Neuronal stem cell (in vitro differentiated cells): ENCODE data around the gene BCL2.

ENCODE experiments used
- DNase-seq: peaks from one replicate; pipeline ENCODE4 v3.0.0-alpha.2; 2013; ENCODE audit warnings: low spot score
- H2AFZ ChIP-seq: one replicate; pipeline ENCODE4 v1.6.1; 2013; ENCODE audit warnings: mild to moderate bottlenecking, low read length, inconsistent platforms
- H2AK5ac ChIP-seq: 2 replicates; pipeline ENCODE4 v1.6.1; 2013; ENCODE audit warnings: low read depth, mild to moderate bottlenecking, inconsistent platforms, low read length, moderate library complexity, mixed read lengths
- H2BK120ac ChIP-seq: 2 replicates; pipeline ENCODE4 v1.6.1; 2013; ENCODE audit warnings: low read depth, mild to moderate bottlenecking, inconsistent platforms, low read length, moderate library complexity, mixed read lengths
- H2BK12ac ChIP-seq: one replicate; pipeline ENCODE4 v1.6.1; 2013; ENCODE audit warnings: low read length, inconsistent platforms
- H2BK15ac ChIP-seq: 2 replicates; pipeline ENCODE4 v1.6.1; 2013; ENCODE audit warnings: mild to moderate bottlenecking, low read length, inconsistent platforms, mixed read lengths
- H2BK5ac ChIP-seq: one replicate; pipeline ENCODE4 v1.6.1; 2013; ENCODE audit warnings: inconsistent platforms, mild to moderate bottlenecking, low read length, moderate library complexity
- H3K14ac ChIP-seq: one replicate; pipeline ENCODE4 v1.6.1; 2013; ENCODE audit warnings: low read length, inconsistent platforms
- H3K18ac ChIP-seq: 2 replicates; pipeline ENCODE4 v1.6.1; 2013; ENCODE audit warnings: low read length, inconsistent platforms
- H3K23ac ChIP-seq: 2 replicates; pipeline ENCODE4 v1.6.1; 2013; ENCODE audit warnings: low read depth, mild to moderate bottlenecking, mixed read lengths, low read length, inconsistent platforms; ENCODE audit not compliant: poor library complexity
- H3K27ac ChIP-seq: replicated peaks from 3 replicates; pipeline ENCODE4 v1.5.1; 2013; ENCODE audit warnings: low read length, inconsistent platforms
- H3K27me3 ChIP-seq, 3 experiments: 2 replicates each; pipeline ENCODE4 v1.6.1; 2013; ENCODE audit warnings: low read length in 3 of 3, mild to moderate bottlenecking in 2 of 3, inconsistent platforms in 1 of 3, low read depth in 1 of 3, mixed read lengths in 1 of 3, moderate library complexity in 1 of 3; ENCODE audit not compliant: control insufficient read depth in 3 of 3, insufficient read depth in 3 of 3
- H3K36me3 ChIP-seq, 2 donors: replicated peaks in 1 of 2; 2 replicates each; pipeline ENCODE4 v1.6.1; 2013; ENCODE audit warnings: low read length in 2 of 2; ENCODE audit not compliant: control insufficient read depth in 2 of 2, insufficient read depth in 2 of 2
- H3K4ac ChIP-seq: 2 replicates; pipeline ENCODE4 v1.6.1; 2013; ENCODE audit warnings: inconsistent platforms, mild to moderate bottlenecking, low read length, moderate library complexity
- H3K4me1 ChIP-seq, 2 donors: 1 replicate in 1 of 2; 2 replicates in 1 of 2; pipeline ENCODE4 v1.6.1; 2013; ENCODE audit warnings: low read length in 2 of 2, low read depth in 1 of 2; ENCODE audit not compliant: control insufficient read depth in 2 of 2, insufficient read depth in 1 of 2
- H3K4me2 ChIP-seq: one replicate; pipeline ENCODE4 v1.6.1; 2013; ENCODE audit warnings: mild to moderate bottlenecking, low read length, inconsistent platforms; ENCODE audit not compliant: insufficient read depth, poor library complexity, severe bottlenecking
- H3K4me3 ChIP-seq, 2 donors: 2 replicates each; pipeline ENCODE4 v1.5.1; 2013; ENCODE audit warnings: low read length in 2 of 2, mild to moderate bottlenecking in 2 of 2, inconsistent platforms in 1 of 2, moderate library complexity in 1 of 2
- H3K79me1 ChIP-seq: one replicate; pipeline ENCODE4 v1.6.1; 2013; ENCODE audit warnings: low read depth, mild to moderate bottlenecking, inconsistent platforms, low read length, moderate library complexity
- H3K9ac ChIP-seq: one replicate; pipeline ENCODE4 v1.6.1; 2013; ENCODE audit warnings: mild to moderate bottlenecking, low read depth, low read length, inconsistent platforms; ENCODE audit not compliant: poor library complexity
- H3K9me3 ChIP-seq, 2 donors: replicated peaks in 1 of 2; 2 replicates each; pipeline versions ENCODE3 to v1.6.1; 2013; ENCODE audit warnings: low read length in 2 of 2, mild to moderate bottlenecking in 2 of 2, inconsistent platforms in 1 of 2, low read depth in 1 of 2, mixed read lengths in 1 of 2, moderate library complexity in 1 of 2; ENCODE audit not compliant: control insufficient read depth in 2 of 2, insufficient read depth in 1 of 2
- H4K8ac ChIP-seq: one replicate; pipeline ENCODE4 v1.6.1; 2013; ENCODE audit warnings: low read depth, mild to moderate bottlenecking, inconsistent platforms, low read length, moderate library complexity
- H4K91ac ChIP-seq: one replicate; pipeline ENCODE4 v1.6.1; 2013; ENCODE audit warnings: low read length, low read depth, mild to moderate bottlenecking, inconsistent platforms; ENCODE audit not compliant: poor library complexity
- WGBS, 2 donors: extraction: QIAGEN DNeasy Blood & Tissue Kit; methylation state at CpG; one replicate each; pipeline ENCODE4 v1.1.7; 2013; ENCODE audit warnings: missing lambda C conversion rate in 2 of 2, mixed read lengths in 1 of 2; ENCODE audit not compliant: insufficient read length in 2 of 2, insufficient replicate concordance in 1 of 2; ENCODE audit errors: extremely low coverage in 2 of 2; 5-methylcytosine and 5-hydroxymethylcytosine counted together

BCL2 gene

GRCh38 chr18:63179422-63179821, 140.1 kb downstream of the BCL2 start:
- Histone ChIP-seq H2BK12ac (no peak overlapping the region), H3K4me2 (no peak overlapping the region), H3K27ac (no peak overlapping the region), H3K4me1 (peaks cover 16 to 25% of the 10 kb centered on the region in 2 donors), H3K4me3 (no peak overlapping the region), H3K23ac (no peak overlapping the region), H3K9me3 (no peaks in the 10 kb centered on the region), H3K14ac (no peak overlapping the region), H2AK5ac (peak overlapping the region; percentile 71), H3K4ac (no peak overlapping the region), H3K79me1 (no peaks in the 10 kb centered on the region), H3K9ac (no peak overlapping the region), H2BK120ac (no peak overlapping the region), H3K27me3 (no peaks in the 10 kb centered on the region), H4K8ac (no peak overlapping the region), H4K91ac (no peak overlapping the region), H2AFZ (no peak overlapping the region), H3K18ac (no peak overlapping the region), H2BK5ac (no peak overlapping the region), H2BK15ac (no peak overlapping the region), H3K36me3 (no peaks in the 10 kb centered on the region)
- DNase-seq: no peak
- no CpG with 5 or more reads among the region's 9 CpGs for WGBS, 2 donors

- Histone ChIP-seq H3K14ac (no peak overlapping the region), H3K27me3 (no peaks in the 10 kb centered on the region)
Observed at GRCh38 chr18:63178971-63179370, 140.6 kb downstream of the BCL2 start.

GRCh38 chr18:63177919-63178821, 141.4 kb downstream of the BCL2 start:
- no peak overlapping the region for H3K4ac ChIP-seq
- H3K27ac ChIP-seq: no peak overlapping the region
- H3K14ac ChIP-seq: no peak overlapping the region
- H3K4me3 ChIP-seq: no peak overlapping the region
- DNase-seq: no peak
- no peaks in the 10 kb centered on the region for H3K36me3 ChIP-seq
- H2BK12ac ChIP-seq: no peak overlapping the region
- H3K27me3 ChIP-seq: no peaks in the 10 kb centered on the region
- WGBS, 2 donors: no CpG with 5 or more reads among the region's 25 CpGs
- H3K18ac ChIP-seq: peak overlapping the region; percentile 44
- no peak overlapping the region for H3K23ac ChIP-seq
- no peak overlapping the region for H2AK5ac ChIP-seq
- no peak overlapping the region for H3K4me2 ChIP-seq
- H3K9me3 ChIP-seq: no peaks in the 10 kb centered on the region
- no peak overlapping the region for H4K91ac ChIP-seq
- H2BK15ac ChIP-seq: no peak overlapping the region
- H3K9ac ChIP-seq: no peak overlapping the region
- H3K4me1 ChIP-seq: peaks cover 16 to 25% of the 10 kb centered on the region in 2 donors
- H2AFZ ChIP-seq: no peak overlapping the region
- no peak overlapping the region for H2BK120ac ChIP-seq
- no peaks in the 10 kb centered on the region for H3K79me1 ChIP-seq
- H2BK5ac ChIP-seq: no peak overlapping the region
- no peak overlapping the region for H4K8ac ChIP-seq

More at GRCh38 chr18:63178971-63179370, 140.6 kb downstream of the BCL2 start:
- H3K27ac ChIP-seq: no peak overlapping the region
- DNase-seq: no peak
- no peak overlapping the region for H2BK120ac ChIP-seq
- no peaks in the 10 kb centered on the region for H3K36me3 ChIP-seq
- no peak overlapping the region for H2BK15ac ChIP-seq
- no peak overlapping the region for H2AFZ ChIP-seq
- no peak overlapping the region for H3K23ac ChIP-seq
- peak overlapping the region; percentile 71 for H2AK5ac ChIP-seq
- no peak overlapping the region for H4K8ac ChIP-seq
- H3K4me2 ChIP-seq: no peak overlapping the region
- H4K91ac ChIP-seq: no peak overlapping the region
- H3K9me3 ChIP-seq: no peaks in the 10 kb centered on the region
- H2BK12ac ChIP-seq: no peak overlapping the region
- no peak overlapping the region for H3K18ac ChIP-seq
- H3K79me1 ChIP-seq: no peaks in the 10 kb centered on the region
- peaks cover 16 to 25% of the 10 kb centered on the region in 2 donors for H3K4me1 ChIP-seq
- no CpG with 5 or more reads among the region's 2 CpGs for WGBS, 2 donors
- H3K4ac ChIP-seq: no peak overlapping the region
- no peak overlapping the region for H3K9ac ChIP-seq
- H3K4me3 ChIP-seq: no peak overlapping the region
- no peak overlapping the region for H2BK5ac ChIP-seq

GRCh38 chr18:63177259-63177658, 142.3 kb downstream of the BCL2 start:
- Histone ChIP-seq H3K4ac (no peak overlapping the region), H3K27me3 (no peaks in the 10 kb centered on the region), H2BK15ac (no peak overlapping the region), H3K4me1 (peaks cover 16 to 25% of the 10 kb centered on the region in 2 donors), H3K4me2 (no peak overlapping the region), H3K27ac (no peak overlapping the region), H3K18ac (peak overlapping the region; percentile 2), H2BK5ac (no peak overlapping the region), H3K36me3 (no peaks in the 10 kb centered on the region), H2AK5ac (no peak overlapping the region), H3K9me3 (no peaks in the 10 kb centered on the region), H4K8ac (no peak overlapping the region), H3K9ac (no peak overlapping the region), H3K79me1 (no peaks in the 10 kb centered on the region), H2BK12ac (no peak overlapping the region), H2AFZ (no peak overlapping the region), H3K23ac (no peak overlapping the region), H2BK120ac (no peak overlapping the region), H4K91ac (no peak overlapping the region), H3K14ac (no peak overlapping the region), H3K4me3 (no peak overlapping the region)
- WGBS, 2 donors: no CpG with 5 or more reads among the region's 6 CpGs
- no peak for DNase-seq
